ENCODE data around the gene CARD14.

- TF ChIP-seq SIN3A (IDR thresholded peaks at IDR 0.05; ENCODE audit: borderline replicate concordance, insufficient read depth, low read length), result no peak
- no peak for TF ChIP-seq POLR2AphosphoS5 (IDR thresholded peaks at IDR 0.05; ENCODE audit: low read depth, low read length)
- no peak for TF ChIP-seq REST (IDR thresholded peaks at IDR 0.05; ENCODE audit: insufficient read depth in 1 of 2, low read depth in 2 of 2, low read length in 2 of 2)
These were observed 26.9 kb upstream of the CARD14 start for GRCh38 chr17:80142929-80143328.
